NAMALWA (cell line): Measurements from ENCODE around the gene RHCG.
"Not testable (repeated sequence)": the region's sequence is repeated elsewhere in the genome, so short reads cannot be mapped to it uniquely, and the experiment has no call there.

Source experiments
- DNase-seq: peaks from one replicate; pipeline ENCODE4 v3.0.0-alpha.2; 2015; ENCODE audit warnings: low spot score

The RHCG gene

DNA sequence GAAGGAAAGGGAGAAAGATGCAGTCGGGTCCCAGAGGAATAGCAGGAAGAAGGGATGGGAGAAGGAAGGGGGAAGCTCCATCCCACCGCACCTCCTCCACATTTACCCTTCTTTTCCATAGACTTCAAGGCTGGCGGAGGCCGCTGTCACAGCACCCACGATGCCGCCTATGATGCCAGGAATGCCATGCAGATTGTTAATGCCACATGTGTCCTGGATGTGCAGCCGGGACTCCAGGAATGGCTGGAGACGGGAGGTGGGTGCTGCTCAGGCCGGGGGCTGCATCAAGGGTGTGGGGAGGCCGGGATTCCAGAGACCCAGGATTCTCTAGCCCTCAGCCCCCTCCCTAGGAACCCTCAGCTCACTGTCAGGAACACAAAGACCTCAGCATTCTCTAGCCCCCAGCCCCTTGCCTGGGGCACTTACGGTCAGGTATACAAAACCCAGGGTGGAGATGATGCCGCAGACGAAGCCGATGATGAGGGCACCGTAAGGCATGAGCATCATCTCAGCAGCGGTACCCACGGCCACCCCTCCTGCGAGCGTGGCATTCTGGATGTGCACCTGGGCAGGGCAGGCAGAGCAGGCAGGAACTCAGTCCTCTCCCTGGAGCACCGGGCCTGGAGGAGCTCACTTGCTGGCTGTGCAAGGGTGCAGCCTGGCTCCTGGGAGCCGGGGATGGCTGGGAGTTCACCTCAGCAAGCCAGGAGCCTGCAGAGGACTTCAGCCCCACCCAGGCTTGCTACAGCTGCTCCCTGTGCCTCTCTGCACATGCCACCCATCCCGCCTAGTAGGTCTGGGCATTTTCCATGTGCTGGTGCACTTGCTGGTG is 18.8 kb downstream of the RHCG start:
- DNase-seq = no peak

DNA sequence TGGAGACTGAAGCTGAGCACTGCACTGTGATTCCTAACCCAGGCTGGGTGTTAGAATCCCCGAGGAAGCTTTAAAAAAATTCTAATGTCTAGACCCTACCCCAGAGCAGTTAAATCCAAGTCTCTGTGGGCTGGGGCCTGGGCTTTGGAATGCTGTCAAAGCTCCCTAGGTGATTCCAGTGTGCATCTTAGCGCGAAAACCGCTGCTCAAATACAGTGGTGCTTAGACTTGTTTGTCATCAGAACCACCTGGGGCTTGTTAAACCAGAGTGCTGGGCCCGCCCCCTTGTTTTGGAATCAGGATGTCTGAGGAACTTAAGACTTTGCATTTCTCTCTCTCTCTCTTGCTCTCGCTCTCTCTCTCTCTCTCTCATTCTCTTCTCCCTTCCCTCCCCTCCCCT is 20.7 kb downstream of the RHCG start:
- no peak for DNase-seq

DNA sequence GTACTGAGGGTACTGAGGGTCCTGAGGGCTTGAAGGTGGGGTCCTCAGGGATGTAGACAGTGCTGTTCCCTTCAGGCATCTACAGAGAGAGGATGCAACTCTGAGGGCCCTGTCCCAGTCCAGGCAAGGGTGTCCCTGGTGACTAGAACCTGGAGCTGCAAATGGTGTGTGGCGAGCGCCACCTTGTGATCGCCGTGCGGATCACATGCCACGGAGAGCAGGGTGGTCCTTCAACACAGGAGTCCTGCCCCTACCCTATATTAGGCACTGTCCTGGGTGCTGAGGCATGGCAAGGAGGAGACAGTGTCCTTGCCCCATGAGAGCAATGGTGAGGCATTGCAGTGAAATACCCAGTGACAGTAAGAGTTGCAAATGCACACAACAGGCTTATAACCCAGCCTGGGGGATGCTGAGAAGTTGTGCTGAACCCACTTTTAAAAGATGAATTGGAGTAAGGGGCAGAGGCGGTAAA is 23.6 kb downstream of the RHCG start:
- DNase-seq = peak; percentile 90

DNA sequence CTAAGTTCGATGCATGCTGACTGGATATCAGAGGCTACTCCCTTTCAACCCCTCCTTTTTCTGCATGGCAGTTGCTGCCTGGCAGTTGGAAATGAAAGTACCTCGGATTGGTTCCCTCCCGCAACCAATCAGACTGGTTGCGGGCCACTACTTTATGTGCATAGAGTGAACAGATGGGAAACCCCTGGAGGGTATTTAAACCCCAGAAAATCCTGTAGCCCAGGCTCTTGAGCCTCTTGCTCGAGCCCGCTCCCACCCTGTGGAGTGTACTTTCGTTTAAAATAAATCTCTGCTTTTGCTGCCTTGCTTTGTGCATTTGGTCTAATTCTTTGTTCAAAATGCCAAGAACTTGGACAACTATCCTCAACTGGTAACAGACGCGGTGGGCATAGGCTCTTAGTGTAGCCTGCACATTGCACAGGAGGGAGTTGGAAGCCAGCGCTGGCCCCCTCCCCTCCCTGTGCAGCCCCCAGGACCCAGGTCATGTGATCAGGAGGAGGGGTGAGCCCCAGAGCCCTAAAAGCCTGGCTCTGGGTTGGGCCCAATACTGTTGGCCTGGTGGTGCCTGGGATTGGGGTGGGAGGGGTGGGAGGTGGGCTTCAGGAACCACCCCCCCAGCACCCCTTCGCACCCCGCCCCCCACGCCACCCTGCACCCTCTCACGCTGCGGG is 26.8 kb downstream of the RHCG start:
- no peak for DNase-seq

GRCh38 chr15:89468813-89469212 is 27.6 kb downstream of the RHCG start:
- DNase-seq = not testable (repeated sequence)

DNA sequence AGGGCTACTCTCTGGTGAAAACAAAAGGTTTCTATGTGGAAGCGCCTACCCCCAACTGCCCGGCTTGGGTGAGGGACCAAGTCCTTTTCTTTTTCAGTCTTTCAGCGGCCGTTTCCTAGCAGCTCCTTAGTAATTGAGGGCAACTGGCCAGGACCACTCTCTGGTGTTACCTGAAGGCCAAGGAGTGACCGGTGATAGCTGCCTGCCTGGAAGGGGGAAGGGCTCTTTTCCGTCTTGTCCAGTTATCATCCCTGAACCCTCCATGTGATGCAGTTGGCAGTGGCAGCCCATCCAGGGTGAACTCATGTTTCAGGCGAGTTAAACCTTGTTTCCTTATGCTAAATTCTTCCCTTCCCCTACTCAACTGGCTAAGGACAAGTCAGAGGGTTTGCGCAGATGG is 33.3 kb downstream of the RHCG start:
- no peak for DNase-seq

DNA sequence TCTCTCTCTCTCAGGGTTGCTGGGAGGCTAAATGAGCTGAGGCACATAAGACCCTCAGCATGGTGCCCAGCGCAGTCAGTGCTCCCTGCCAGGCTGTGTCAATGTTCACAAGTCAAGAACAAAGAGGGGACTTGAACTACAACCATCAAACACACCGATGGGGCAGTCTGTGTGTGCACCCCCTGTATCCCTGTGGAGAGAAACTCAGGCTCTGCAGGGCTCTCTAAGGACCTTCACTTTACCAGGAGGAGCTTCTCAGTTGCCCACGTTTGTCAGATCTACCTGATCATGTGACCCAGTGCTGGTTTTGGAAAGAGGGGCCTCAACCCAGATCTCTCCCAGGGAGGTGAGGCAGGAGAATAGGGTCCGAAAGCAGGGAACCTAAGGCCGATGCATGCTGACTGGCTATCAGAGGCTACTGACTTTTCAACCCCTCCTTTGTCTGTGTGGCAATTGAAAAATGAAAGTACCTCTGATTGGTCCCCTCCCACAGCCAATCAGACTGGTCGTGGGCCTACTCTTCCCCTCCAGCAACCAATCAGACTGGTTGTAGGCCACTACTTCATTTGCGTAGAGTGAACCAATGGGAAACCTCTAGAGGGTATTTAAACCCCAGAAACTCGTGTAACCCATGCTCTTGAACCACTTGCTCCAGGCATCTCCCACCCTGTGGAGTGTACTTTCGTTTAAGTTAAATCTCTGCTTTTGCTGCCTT is 34.0 kb downstream of the RHCG start:
- DNase-seq = peak; percentile 78

GRCh38 chr15:89461386-89461785 is 35.0 kb downstream of the RHCG start:
- DNase-seq = no peak

- no peak for DNase-seq
These were observed 36.3 kb downstream of the RHCG start for GRCh38 chr15:89460048-89460447.

- DNase-seq = no peak
These were observed 36.9 kb downstream of the RHCG start for GRCh38 chr15:89459271-89460038.

- no peak for DNase-seq
These were observed 37.9 kb downstream of the RHCG start for GRCh38 chr15:89458440-89458839.

GRCh38 chr15:89457086-89457485 is 39.3 kb downstream of the RHCG start:
- DNase-seq = peak; percentile 84

DNA sequence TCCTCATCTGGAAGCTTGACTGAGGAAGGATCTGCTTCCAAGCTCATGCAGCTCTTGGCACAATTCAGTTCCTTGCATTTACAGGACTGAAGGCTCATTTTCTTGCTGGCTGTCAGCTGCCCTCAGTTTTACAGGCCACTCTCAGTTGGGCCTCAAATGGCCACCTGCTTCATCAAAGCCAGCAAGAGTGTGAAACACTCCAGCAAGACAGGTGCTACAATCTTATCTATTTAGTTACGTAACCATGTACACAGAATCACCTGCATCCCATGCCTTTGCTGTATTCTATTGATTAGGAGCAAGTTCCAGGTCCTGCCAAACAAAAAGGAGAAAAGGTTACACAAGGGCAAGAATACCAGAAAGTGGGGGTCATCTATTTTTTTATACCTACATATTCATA is 40.8 kb downstream of the RHCG start:
- DNase-seq = no peak

GRCh38 chr15:89452330-89452836 is 44.0 kb downstream of the RHCG start:
- DNase-seq = no peak

- no peak for DNase-seq
These were observed 44.5 kb downstream of the RHCG start for GRCh38 chr15:89451846-89452245.

- DNase-seq = no peak
These were observed 46.0 kb downstream of the RHCG start for GRCh38 chr15:89450076-89451006.

DNA sequence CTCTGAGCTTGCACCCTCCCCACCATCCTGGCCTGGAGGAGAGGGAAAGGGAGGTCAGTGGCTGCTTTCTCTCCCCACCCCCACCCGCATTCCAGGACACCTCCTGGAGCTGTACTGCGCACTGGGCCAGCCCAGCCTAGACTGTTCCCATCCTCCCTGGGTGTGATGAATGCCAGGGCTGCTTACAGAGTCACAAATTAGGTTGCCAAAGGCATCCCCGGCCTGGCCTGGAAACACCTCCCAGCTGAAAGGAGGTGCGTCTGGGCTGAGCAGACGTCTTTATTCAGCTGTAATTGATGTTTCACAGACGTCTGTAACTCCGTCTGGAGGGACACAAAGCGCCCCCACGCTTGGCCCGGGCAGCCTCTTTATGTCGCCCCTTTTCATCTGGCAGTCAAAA is 47.6 kb downstream of the RHCG start:
- DNase-seq = no peak

GRCh38 chr15:89447676-89448075 is 48.7 kb downstream of the RHCG start:
- DNase-seq = no peak

DNA sequence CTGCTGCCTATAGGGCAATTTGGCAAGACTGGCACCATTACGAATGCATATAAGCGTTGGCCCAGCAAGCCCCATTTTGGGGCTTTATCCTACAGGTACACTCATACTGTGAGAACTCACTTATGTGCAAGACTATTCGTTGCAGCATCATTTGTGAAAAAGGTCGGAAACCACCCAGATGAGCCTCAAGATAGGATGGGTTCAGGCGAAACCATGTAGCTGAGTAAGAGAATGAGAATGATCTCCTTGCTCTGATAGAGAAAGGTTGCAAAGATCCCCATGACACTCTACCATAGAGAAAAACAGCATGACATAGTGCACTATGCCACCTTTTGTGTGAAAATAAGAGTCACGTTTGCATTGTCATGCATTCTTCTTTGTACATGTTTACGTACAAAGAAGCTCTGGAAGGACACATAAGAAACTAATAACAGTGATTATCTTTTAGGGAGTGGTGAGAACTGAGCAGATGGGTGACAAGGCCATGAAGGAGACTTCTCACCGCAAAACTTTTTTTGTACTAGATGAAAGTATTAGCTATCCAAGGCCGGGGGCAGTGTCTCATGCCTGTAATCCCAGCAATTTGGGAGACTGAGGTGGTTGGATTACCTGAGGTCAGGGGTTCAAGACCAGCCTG is 50.0 kb downstream of the RHCG start:
- DNase-seq = no peak

DNA sequence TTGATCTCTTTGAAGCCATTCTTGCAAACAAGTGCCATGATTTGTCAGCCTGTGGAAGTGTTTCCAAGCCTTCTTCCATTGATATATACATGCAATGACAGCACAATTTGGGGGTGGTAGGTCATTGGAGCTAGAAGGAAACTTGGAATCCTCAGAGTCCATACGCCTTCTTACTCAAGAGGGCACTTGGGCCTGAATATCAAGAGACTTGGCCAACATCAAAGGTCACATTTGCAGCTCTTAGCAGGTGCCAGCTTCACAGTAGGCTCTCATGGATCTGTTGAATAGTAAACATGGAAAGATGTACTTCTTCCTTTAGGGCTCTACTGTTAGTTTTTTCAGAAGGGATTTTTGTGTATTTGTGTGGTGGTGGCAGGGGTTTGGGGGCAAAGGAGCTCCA is 50.9 kb downstream of the RHCG start:
- DNase-seq = no peak
